GM04503 (cell line): ENCODE measurements around the gene GHRHR.

Experiments used
- DNase-seq: peaks from one replicate; pipeline ENCODE4 v3.0.0-alpha.2; 2012; ENCODE audit warnings: low read depth

Gene GHRHR

GRCh38 chr7:31006857-31007256 lies 43.1 kb downstream of the GHRHR start:
- no peak for DNase-seq

- no peak for DNase-seq
These were observed 43.9 kb downstream of the GHRHR start for GRCh38 chr7:31007634-31008033.

GRCh38 chr7:31014826-31015225 lies 51.1 kb downstream of the GHRHR start:
- no peak for DNase-seq

- DNase-seq, result no peak
These were observed 53.4 kb downstream of the GHRHR start for GRCh38 chr7:31017032-31017675.

GRCh38 chr7:31017721-31018120 lies 54.0 kb downstream of the GHRHR start:
- DNase-seq, result no peak

GRCh38 chr7:31019509-31019908 lies 55.8 kb downstream of the GHRHR start:
- DNase-seq, result no peak

- DNase-seq, result no peak
These were observed 56.4 kb downstream of the GHRHR start for GRCh38 chr7:31020161-31020560.

- no peak for DNase-seq
These were observed 56.9 kb downstream of the GHRHR start for GRCh38 chr7:31020652-31021051.

GRCh38 chr7:31022117-31022516 lies 58.4 kb downstream of the GHRHR start:
- no peak for DNase-seq

- DNase-seq, result no peak
These were observed 59.0 kb downstream of the GHRHR start for GRCh38 chr7:31022726-31023125.

- no peak for DNase-seq
These were observed 60.1 kb downstream of the GHRHR start for GRCh38 chr7:31023877-31024276.

GRCh38 chr7:31027161-31027965 lies 63.6 kb downstream of the GHRHR start:
- no peak for DNase-seq

GRCh38 chr7:31028006-31028405 lies 64.3 kb downstream of the GHRHR start:
- no peak for DNase-seq

- no peak for DNase-seq
These were observed 64.8 kb downstream of the GHRHR start for GRCh38 chr7:31028417-31028992.
